Body of pancreas (tissue), 4 donors: ENCODE results near the gene TULP4.

ENCODE experiments used
- POLR2A ChIP-seq, 3 donors: fragments of 450-650 bp; IDR thresholded peaks; one replicate each; pipeline ENCODE4 v1.6.1; 2016; ENCODE audit warnings: antibody characterized with exemption in 3 of 3, mild to moderate bottlenecking in 2 of 3
- TF ChIP-seq, protein P1 (sequence below), 7 experiments: fragments of 450-650 bp in 4 of 7; fragments of 200-600 bp in 3 of 7; sonication (generic) in 3 of 7; IDR thresholded peaks; one replicate each; pipeline ENCODE4 v1.5.1; 2016 to 2019; ENCODE audit warnings: antibody characterized with exemption in 7 of 7

DNA sequence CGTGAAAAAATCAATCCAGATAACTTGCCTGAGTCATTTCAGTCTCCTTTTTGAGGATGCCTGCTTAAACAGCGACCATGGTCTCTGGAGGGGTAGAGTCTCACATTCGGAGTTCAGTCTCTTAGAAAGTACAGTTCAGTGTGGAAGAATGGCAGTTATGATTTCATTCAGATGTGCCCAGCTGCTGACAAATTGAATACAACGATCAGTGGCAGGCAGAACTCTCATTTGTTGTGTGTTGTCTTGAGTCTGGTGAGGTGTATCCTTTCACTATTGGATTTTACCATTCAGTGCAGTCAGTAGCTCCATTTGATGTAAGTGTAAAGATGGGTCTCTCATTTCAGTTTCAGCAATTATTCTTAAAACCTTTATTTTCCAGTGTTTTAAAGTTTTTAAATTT is 639 bp upstream of the TULP4 start:
- TF ChIP-seq, protein P1, sequence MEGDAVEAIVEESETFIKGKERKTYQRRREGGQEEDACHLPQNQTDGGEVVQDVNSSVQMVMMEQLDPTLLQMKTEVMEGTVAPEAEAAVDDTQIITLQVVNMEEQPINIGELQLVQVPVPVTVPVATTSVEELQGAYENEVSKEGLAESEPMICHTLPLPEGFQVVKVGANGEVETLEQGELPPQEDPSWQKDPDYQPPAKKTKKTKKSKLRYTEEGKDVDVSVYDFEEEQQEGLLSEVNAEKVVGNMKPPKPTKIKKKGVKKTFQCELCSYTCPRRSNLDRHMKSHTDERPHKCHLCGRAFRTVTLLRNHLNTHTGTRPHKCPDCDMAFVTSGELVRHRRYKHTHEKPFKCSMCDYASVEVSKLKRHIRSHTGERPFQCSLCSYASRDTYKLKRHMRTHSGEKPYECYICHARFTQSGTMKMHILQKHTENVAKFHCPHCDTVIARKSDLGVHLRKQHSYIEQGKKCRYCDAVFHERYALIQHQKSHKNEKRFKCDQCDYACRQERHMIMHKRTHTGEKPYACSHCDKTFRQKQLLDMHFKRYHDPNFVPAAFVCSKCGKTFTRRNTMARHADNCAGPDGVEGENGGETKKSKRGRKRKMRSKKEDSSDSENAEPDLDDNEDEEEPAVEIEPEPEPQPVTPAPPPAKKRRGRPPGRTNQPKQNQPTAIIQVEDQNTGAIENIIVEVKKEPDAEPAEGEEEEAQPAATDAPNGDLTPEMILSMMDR (IDR thresholded peaks at IDR 0.05), result no peak
- no peak for TF ChIP-seq POLR2A (IDR thresholded peaks at IDR 0.05)
